ENCODE data around the gene PIP4K2C.

The PIP4K2C gene

DNA sequence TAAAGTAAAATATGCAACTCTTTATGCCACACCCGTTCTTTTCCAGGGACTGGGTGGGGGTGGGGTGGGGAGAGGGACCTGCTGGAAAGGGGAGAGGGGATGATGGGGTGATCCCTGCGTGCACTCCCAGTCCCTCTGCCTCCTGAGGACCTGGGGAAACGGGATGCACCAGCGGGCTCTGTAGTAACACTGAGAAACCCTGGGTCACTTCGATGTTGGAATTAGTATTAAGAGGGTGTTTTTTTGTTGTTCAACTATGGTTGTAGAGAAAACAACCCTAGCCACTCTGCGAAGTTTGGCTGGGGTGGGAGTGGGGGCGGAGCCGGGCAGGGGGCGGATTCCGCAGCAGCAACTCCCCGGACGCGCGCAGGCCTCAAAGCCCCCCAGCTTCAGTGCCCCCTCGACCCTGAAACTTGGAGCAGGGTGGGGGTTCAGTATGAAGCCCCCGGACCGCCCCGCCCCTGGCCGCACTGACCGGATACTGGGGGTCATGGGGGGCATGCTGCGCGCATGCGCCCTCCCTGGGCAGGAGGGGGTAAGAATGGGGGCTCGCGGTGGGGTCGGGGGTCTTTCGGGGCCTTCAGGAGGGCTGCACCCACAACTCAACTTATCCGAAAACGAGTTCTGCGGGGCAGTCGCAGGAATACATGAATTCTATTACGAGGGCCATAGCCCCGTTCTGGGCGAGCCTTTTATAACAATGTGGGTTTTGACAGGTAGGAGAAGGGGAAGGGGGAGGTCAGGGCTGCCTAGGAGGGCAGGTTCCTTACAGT is 19.0 kb downstream of the PIP4K2C start:
- Histone ChIP-seq H3K27me3 (ENCODE audit: control insufficient read depth, insufficient read depth, low read length) (peaks cover 4% of the 10 kb centered on the region; the same call in 1 of the 2 replicates), H3K4me1 (ENCODE audit: control insufficient read depth, insufficient read depth, low read length) (peaks cover 5% of the 10 kb centered on the region), H3K36me3 (ENCODE audit: control insufficient read depth, insufficient read depth, low read length) (no peaks in the 10 kb centered on the region; the same call in 1 of the 2 replicates), H3K9me3 (ENCODE audit: control insufficient read depth, insufficient read depth, low read length) (no peaks in the 10 kb centered on the region), H3K4me3 (ENCODE audit: low read length) (peak overlapping the region; percentile 73; the same call in 1 of the 2 replicates), H3K27ac (ENCODE audit: low read length) (no peak overlapping the region)
- DNase-seq (ENCODE audit: low read depth, low spot score) = no peak
- no CpG with 5 or more reads among the region's 34 CpGs for WGBS (ENCODE audit: insufficient coverage, insufficient read length)

DNA sequence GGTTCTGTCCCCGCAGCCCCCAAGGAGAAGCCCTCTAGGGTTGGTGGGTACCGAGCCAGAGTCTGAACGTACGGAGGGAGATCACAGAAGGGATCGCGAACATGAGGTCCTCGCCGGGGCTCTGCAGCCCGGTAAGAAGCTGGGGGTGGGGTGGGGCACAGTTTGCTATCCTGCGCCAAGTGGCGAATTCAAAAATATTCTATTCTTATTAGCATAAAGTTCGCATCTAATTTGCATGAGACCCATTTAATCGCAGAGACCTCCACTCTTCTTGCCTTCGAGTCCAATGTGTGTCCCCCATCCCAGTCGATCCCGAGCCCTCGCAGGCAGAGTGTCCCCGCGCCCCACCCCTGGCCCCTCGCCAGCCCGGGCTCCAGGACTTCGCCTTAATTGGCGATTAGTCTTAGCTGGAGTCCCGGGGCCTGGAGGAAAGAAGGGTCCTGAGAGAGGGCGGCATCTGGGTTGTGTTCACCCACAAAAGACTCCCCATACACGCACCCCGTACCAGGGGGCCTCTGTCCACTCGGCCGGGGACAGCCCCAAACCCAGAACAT is 19.6 kb downstream of the PIP4K2C start:
- Histone ChIP-seq H3K4me3 (ENCODE audit: low read length) (peak overlapping the region; percentile 73; the same call in 1 of the 2 replicates), H3K27ac (ENCODE audit: low read length) (no peak overlapping the region)

GRCh38 chr12:57611108-57611826 is 20.3 kb downstream of the PIP4K2C start, which contains the start of gene ARHGEF25:
Gene ARHGEF25 (plus strand): TSS chr12:57611435. CDS start chr12:57611895, 460 bp downstream.
- Histone ChIP-seq H3K4me3 (ENCODE audit: low read length) (peak within 1 kb of the TSS; percentile 73), H3K9me3 (ENCODE audit: control insufficient read depth, insufficient read depth, low read length) (no peaks in the 10 kb centered on the region), H3K27me3 (ENCODE audit: control insufficient read depth, insufficient read depth, low read length) (peaks cover 4% of the 10 kb centered on the region; the same call in 1 of the 2 replicates), H3K27ac (ENCODE audit: low read length) (no peak within 1 kb of the TSS), H3K4me1 (ENCODE audit: control insufficient read depth, insufficient read depth, low read length) (peaks cover 5% of the 10 kb centered on the region), H3K36me3 (ENCODE audit: control insufficient read depth, insufficient read depth, low read length) (no peaks in the 10 kb centered on the region; the same call in 1 of the 2 replicates)
- DNase-seq (ENCODE audit: low read depth, low spot score) = no peak
- WGBS (ENCODE audit: insufficient coverage, insufficient read length) = no CpG with 5 or more reads among the region's 55 CpGs

More for the DNA sequence above, 19.6 kb downstream of the PIP4K2C start:
- no peak for DNase-seq (ENCODE audit: low read depth, low spot score)
- Histone ChIP-seq H3K9me3 (ENCODE audit: control insufficient read depth, insufficient read depth, low read length) (no peaks in the 10 kb centered on the region), H3K4me1 (ENCODE audit: control insufficient read depth, insufficient read depth, low read length) (peaks cover 5% of the 10 kb centered on the region), H3K36me3 (ENCODE audit: control insufficient read depth, insufficient read depth, low read length) (no peaks in the 10 kb centered on the region; the same call in 1 of the 2 replicates), H3K27me3 (ENCODE audit: control insufficient read depth, insufficient read depth, low read length) (peaks cover 4% of the 10 kb centered on the region; the same call in 1 of the 2 replicates)
- WGBS (ENCODE audit: insufficient coverage, insufficient read length) = no CpG with 5 or more reads among the region's 29 CpGs

DNA sequence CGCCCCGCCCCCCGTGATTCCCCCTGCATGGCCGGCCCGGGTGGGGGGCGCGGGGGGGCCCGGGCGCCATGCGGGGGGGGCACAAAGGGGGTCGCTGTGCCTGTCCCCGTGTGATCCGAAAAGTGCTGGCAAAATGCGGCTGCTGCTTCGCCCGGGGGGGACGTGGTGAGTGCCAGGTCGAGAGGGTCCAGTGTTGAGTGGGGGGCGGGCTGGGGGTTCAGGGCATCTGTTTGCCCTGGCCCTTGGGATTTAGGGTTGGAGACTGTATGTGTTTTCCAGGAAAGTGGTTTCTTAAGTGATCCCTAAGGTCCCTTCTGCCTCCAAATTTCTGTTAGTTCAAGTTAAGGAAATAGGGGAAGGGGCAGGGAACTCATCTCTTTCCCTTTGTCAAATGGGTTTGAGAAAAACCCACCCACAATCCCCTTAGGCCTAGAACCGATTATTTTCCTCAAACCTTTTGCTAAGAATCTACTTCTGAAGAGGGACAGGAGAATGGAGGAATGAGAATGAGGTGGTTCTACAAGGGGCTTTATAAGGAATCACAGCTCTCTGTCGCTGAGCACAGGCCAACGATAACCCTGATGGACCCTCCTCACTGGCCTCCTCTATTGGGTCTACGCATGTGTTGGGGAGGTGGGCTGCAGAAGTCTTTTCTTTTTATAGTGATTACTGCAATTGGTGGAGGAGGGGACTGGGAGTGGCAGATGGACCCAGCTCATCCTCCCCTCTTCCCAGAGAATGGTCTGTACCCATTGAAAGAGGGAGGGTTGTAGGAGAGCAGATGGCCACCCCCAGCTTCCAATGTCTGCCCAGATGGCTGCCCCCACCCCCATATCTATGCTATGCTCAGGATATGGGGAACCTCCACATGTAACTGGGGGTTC is 21.1 kb downstream of the PIP4K2C start:
- WGBS (ENCODE audit: insufficient coverage, insufficient read length) = no CpG with 5 or more reads among the region's 23 CpGs
- H3K4me3 ChIP-seq (ENCODE audit: low read length) = peak overlapping the region; percentile 73; the same call in 1 of the 2 replicates
- H3K27ac ChIP-seq (ENCODE audit: low read length) = no peak overlapping the region
- no peaks in the 10 kb centered on the region for H3K9me3 ChIP-seq (ENCODE audit: control insufficient read depth, insufficient read depth, low read length)
- peaks cover 4% of the 10 kb centered on the region; the same call in 1 of the 2 replicates for H3K27me3 ChIP-seq (ENCODE audit: control insufficient read depth, insufficient read depth, low read length)
- no peak for DNase-seq (ENCODE audit: low read depth, low spot score)
- no peaks in the 10 kb centered on the region; the same call in 1 of the 2 replicates for H3K36me3 ChIP-seq (ENCODE audit: control insufficient read depth, insufficient read depth, low read length)
- peaks cover 5% of the 10 kb centered on the region for H3K4me1 ChIP-seq (ENCODE audit: control insufficient read depth, insufficient read depth, low read length)

GRCh38 chr12:57612711-57613426 is 21.9 kb downstream of the PIP4K2C start:
- H3K27me3 ChIP-seq (ENCODE audit: control insufficient read depth, insufficient read depth, low read length) = peaks cover 10% of the 10 kb centered on the region; the same call in 1 of the 2 replicates
- H3K27ac ChIP-seq (ENCODE audit: low read length) = no peak overlapping the region
- no peaks in the 10 kb centered on the region for H3K9me3 ChIP-seq (ENCODE audit: control insufficient read depth, insufficient read depth, low read length)
- H3K4me1 ChIP-seq (ENCODE audit: control insufficient read depth, insufficient read depth, low read length) = peaks cover 5% of the 10 kb centered on the region
- no peak for DNase-seq (ENCODE audit: low read depth, low spot score)
- H3K4me3 ChIP-seq (ENCODE audit: low read length) = no peak overlapping the region
- no peaks in the 10 kb centered on the region for H3K36me3 ChIP-seq (ENCODE audit: control insufficient read depth, insufficient read depth, low read length)
- WGBS (ENCODE audit: insufficient coverage, insufficient read length) = no CpG with 5 or more reads among the region's 10 CpGs

GRCh38 chr12:57613427-57614109 is 22.6 kb downstream of the PIP4K2C start:
- H3K36me3 ChIP-seq (ENCODE audit: control insufficient read depth, insufficient read depth, low read length) = no peaks in the 10 kb centered on the region
- no peak overlapping the region for H3K4me3 ChIP-seq (ENCODE audit: low read length)
- WGBS (ENCODE audit: insufficient coverage, insufficient read length) = no CpG with 5 or more reads among the region's 10 CpGs
- DNase-seq (ENCODE audit: low read depth, low spot score) = no peak
- peaks cover 15% of the 10 kb centered on the region for H3K27me3 ChIP-seq (ENCODE audit: control insufficient read depth, insufficient read depth, low read length)
- H3K9me3 ChIP-seq (ENCODE audit: control insufficient read depth, insufficient read depth, low read length) = no peaks in the 10 kb centered on the region
- peaks cover 5% of the 10 kb centered on the region for H3K4me1 ChIP-seq (ENCODE audit: control insufficient read depth, insufficient read depth, low read length)
- H3K27ac ChIP-seq (ENCODE audit: low read length) = no peak overlapping the region

GRCh38 chr12:57614178-57614947 is 23.4 kb downstream of the PIP4K2C start:
- peaks cover 3% of the 10 kb centered on the region for H3K4me1 ChIP-seq (ENCODE audit: control insufficient read depth, insufficient read depth, low read length)
- no peak overlapping the region for H3K4me3 ChIP-seq (ENCODE audit: low read length)
- DNase-seq (ENCODE audit: low read depth, low spot score) = no peak
- H3K9me3 ChIP-seq (ENCODE audit: control insufficient read depth, insufficient read depth, low read length) = no peaks in the 10 kb centered on the region
- WGBS (ENCODE audit: insufficient coverage, insufficient read length) = no CpG with 5 or more reads among the region's 14 CpGs
- peaks cover 23% of the 10 kb centered on the region for H3K27me3 ChIP-seq (ENCODE audit: control insufficient read depth, insufficient read depth, low read length)
- H3K36me3 ChIP-seq (ENCODE audit: control insufficient read depth, insufficient read depth, low read length) = no peaks in the 10 kb centered on the region
- H3K27ac ChIP-seq (ENCODE audit: low read length) = no peak overlapping the region

DNA sequence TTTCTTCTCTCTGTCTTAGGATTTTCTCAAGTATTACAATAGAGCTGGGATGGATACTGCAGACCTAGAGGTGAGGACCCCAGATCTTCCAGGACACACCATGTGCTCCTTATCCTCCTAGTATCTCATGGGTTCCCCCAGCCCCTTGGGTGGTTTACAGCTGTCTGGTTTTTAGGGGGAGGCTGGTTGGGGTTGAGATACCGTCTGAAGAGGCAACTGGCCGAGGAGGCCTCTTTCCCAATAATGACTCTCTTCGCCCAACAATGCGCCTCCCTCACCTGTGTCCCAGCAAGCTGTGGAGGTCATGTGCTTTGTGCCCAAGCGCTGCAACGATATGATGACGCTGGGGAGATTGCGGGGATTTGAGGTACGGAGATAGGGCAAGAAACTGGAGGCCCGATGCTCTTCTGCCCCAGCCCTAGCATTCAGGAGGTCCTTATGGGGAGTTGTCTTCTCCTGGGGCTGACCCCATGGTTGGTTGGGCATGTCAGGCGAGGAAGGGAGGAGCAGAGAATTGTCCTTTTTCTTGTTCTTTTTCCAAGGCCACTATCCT is 24.0 kb downstream of the PIP4K2C start:
- Histone ChIP-seq H3K4me3 (ENCODE audit: low read length) (no peak overlapping the region), H3K9me3 (ENCODE audit: control insufficient read depth, insufficient read depth, low read length) (no peaks in the 10 kb centered on the region), H3K27ac (ENCODE audit: low read length) (no peak overlapping the region), H3K27me3 (ENCODE audit: control insufficient read depth, insufficient read depth, low read length) (peaks cover 30% of the 10 kb centered on the region), H3K36me3 (ENCODE audit: control insufficient read depth, insufficient read depth, low read length) (no peaks in the 10 kb centered on the region), H3K4me1 (ENCODE audit: control insufficient read depth, insufficient read depth, low read length) (peaks cover 3% of the 10 kb centered on the region)
- DNase-seq (ENCODE audit: low read depth, low spot score) = no peak
- no CpG with 5 or more reads among the region's 11 CpGs for WGBS (ENCODE audit: insufficient coverage, insufficient read length)

Measured in iPS DF 6.9 (cell line).